WTC11 (cell line): ENCODE measurements around the gene PSG3.

Source experiments
- ATF2 ChIP-seq: sonication (generic); formaldehyde crosslinking; IDR thresholded peaks from 2 replicates; pipeline ENCODE4 v1.8.1; 2022; ENCODE audit warnings: low read depth, missing genetic modification reagents, borderline replicate concordance
- ESRRA ChIP-seq: sonication (generic); formaldehyde crosslinking; IDR thresholded peaks from 2 replicates; pipeline ENCODE4 v1.8.1; 2022; ENCODE audit warnings: mild to moderate bottlenecking, missing genetic modification reagents, borderline replicate concordance
- FOXJ3 ChIP-seq: sonication (generic); formaldehyde crosslinking; IDR thresholded peaks from 2 replicates; pipeline ENCODE4 v1.9.0; 2021; ENCODE audit warnings: missing genetic modification reagents, mild to moderate bottlenecking, borderline replicate concordance
- FOXP1 ChIP-seq: sonication (generic); formaldehyde crosslinking; IDR thresholded peaks from 2 replicates; pipeline ENCODE4 v1.8.0; 2022; ENCODE audit warnings: missing genetic modification reagents, mild to moderate bottlenecking, moderate library complexity, borderline replicate concordance
- GABPB1 ChIP-seq: sonication (generic); formaldehyde crosslinking; IDR thresholded peaks from 2 replicates; pipeline ENCODE4 v1.8.1; 2023; ENCODE audit warnings: mild to moderate bottlenecking, missing genetic modification reagents
- SMAD3 ChIP-seq: sonication (generic); formaldehyde crosslinking; IDR thresholded peaks from 2 replicates; pipeline ENCODE4 v1.8.0; 2022; ENCODE audit warnings: missing genetic modification reagents, mild to moderate bottlenecking, borderline replicate concordance
- SP1 ChIP-seq: sonication (generic); formaldehyde crosslinking; conservative IDR thresholded peaks from 2 replicates; pipeline ENCODE4 v1.8.1; 2022; ENCODE audit warnings: missing genetic modification reagents
- TEAD4 ChIP-seq: sonication (generic); formaldehyde crosslinking; IDR thresholded peaks from 2 replicates; pipeline ENCODE4 v1.8.0; 2022; ENCODE audit warnings: mild to moderate bottlenecking, missing genetic modification reagents
- ZNF138 ChIP-seq: sonication (generic); formaldehyde crosslinking; conservative IDR thresholded peaks from 2 replicates; pipeline ENCODE4 v1.8.1; 2022; ENCODE audit warnings: mild to moderate bottlenecking, moderate library complexity, missing genetic modification reagents
- ZNF219 ChIP-seq: sonication (generic); formaldehyde crosslinking; IDR thresholded peaks from 2 replicates; pipeline ENCODE4 v1.8.0; 2023; ENCODE audit warnings: missing genetic modification reagents, mild to moderate bottlenecking, borderline replicate concordance
- TF ChIP-seq, protein P1 (sequence below): fragments of 200-600 bp; IDR thresholded peaks from 2 replicates; pipeline ENCODE4 v1.8.0; 2022; ENCODE audit warnings: antibody characterized with exemption
- TF ChIP-seq, protein P2 (sequence below): sonication (generic); formaldehyde crosslinking; IDR thresholded peaks from 2 replicates; pipeline ENCODE4 v1.8.0; 2022; ENCODE audit warnings: mild to moderate bottlenecking, missing genetic modification reagents
- TF ChIP-seq, protein P3 (sequence below): sonication (generic); formaldehyde crosslinking; IDR thresholded peaks from 2 replicates; pipeline ENCODE4 v1.8.1; 2022; ENCODE audit warnings: mild to moderate bottlenecking, moderate library complexity, missing genetic modification reagents
- TF ChIP-seq, protein P4 (sequence below): sonication (generic); formaldehyde crosslinking; IDR thresholded peaks from 2 replicates; pipeline ENCODE4 v1.8.1; 2022; ENCODE audit warnings: missing genetic modification reagents, borderline replicate concordance

DNA sequence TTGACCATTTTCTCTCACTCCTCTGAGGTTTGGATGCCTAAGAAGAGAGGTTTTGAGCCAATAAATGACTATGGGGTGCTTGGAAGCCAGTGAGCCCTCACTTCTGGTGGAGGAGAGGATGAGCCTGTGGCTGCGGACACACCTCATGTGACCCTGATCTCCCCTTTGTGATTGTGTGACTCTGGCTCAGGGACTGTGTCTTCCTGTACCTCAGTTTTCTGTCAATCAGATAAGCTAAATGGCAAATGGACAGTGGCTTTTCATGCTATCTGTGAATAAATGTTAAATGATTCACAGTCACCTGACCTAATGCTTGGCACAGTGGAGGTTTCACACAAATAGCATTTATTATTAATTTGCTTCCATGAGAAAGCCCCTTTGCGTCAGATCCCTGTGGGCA, 22.5 kb upstream of the PSG3 start:
- TF ChIP-seq, protein P1, sequence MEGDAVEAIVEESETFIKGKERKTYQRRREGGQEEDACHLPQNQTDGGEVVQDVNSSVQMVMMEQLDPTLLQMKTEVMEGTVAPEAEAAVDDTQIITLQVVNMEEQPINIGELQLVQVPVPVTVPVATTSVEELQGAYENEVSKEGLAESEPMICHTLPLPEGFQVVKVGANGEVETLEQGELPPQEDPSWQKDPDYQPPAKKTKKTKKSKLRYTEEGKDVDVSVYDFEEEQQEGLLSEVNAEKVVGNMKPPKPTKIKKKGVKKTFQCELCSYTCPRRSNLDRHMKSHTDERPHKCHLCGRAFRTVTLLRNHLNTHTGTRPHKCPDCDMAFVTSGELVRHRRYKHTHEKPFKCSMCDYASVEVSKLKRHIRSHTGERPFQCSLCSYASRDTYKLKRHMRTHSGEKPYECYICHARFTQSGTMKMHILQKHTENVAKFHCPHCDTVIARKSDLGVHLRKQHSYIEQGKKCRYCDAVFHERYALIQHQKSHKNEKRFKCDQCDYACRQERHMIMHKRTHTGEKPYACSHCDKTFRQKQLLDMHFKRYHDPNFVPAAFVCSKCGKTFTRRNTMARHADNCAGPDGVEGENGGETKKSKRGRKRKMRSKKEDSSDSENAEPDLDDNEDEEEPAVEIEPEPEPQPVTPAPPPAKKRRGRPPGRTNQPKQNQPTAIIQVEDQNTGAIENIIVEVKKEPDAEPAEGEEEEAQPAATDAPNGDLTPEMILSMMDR, result no peak
- TF ChIP-seq ZNF138 (CRISPR knock-in tag), result no peak
- no peak for TF ChIP-seq ATF2
- no peak for TF ChIP-seq FOXJ3
- no peak for TF ChIP-seq TEAD4 (CRISPR knock-in tag)
- no peak for TF ChIP-seq ESRRA (CRISPR knock-in tag)
- no peak for TF ChIP-seq FOXP1 (CRISPR knock-in tag)
- no peak for TF ChIP-seq SP1 (CRISPR knock-in tag)
- TF ChIP-seq, protein P2, sequence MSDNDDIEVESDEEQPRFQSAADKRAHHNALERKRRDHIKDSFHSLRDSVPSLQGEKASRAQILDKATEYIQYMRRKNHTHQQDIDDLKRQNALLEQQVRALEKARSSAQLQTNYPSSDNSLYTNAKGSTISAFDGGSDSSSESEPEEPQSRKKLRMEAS (CRISPR knock-in tag), result no peak
- TF ChIP-seq, protein P3, sequence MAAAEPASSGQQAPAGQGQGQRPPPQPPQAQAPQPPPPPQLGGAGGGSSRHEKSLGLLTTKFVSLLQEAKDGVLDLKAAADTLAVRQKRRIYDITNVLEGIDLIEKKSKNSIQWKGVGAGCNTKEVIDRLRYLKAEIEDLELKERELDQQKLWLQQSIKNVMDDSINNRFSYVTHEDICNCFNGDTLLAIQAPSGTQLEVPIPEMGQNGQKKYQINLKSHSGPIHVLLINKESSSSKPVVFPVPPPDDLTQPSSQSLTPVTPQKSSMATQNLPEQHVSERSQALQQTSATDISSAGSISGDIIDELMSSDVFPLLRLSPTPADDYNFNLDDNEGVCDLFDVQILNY (CRISPR knock-in tag), result no peak
- TF ChIP-seq, protein P4, sequence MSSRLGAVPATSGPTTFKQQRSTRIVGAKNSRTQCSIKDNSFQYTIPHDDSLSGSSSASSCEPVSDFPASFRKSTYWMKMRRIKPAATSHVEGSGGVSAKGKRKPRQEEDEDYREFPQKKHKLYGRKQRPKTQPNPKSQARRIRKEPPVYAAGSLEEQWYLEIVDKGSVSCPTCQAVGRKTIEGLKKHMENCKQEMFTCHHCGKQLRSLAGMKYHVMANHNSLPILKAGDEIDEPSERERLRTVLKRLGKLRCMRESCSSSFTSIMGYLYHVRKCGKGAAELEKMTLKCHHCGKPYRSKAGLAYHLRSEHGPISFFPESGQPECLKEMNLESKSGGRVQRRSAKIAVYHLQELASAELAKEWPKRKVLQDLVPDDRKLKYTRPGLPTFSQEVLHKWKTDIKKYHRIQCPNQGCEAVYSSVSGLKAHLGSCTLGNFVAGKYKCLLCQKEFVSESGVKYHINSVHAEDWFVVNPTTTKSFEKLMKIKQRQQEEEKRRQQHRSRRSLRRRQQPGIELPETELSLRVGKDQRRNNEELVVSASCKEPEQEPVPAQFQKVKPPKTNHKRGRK (CRISPR knock-in tag), result no peak
- TF ChIP-seq GABPB1 (CRISPR knock-in tag), result no peak
- TF ChIP-seq SMAD3, result no peak
- TF ChIP-seq ZNF219, result no peak
